Measurements from ENCODE around the gene TTC33. TPM values are rescaled to one million over a fixed set of nuclear protein-coding genes. Genes with fewer than 3 reads are reported as not detected.
A peak's percentile ranks its signal among the peaks of the same experiment; 100 is the strongest.

The TTC33 gene
- total and polyA plus RNA-seq, 12 donors = 6.4 to 20.1 (median 17.5) TPM

- intact Hi-C loops (cut with DNase I) = no loop called here
- Histone ChIP-seq H3K9me3 (peaks cover 0 to 9% (median 0%) of the 10 kb centered on the region in 11 donors), H3K27ac (no peak overlapping the region), H3K4me3 (no peak overlapping the region), H3K36me3 (peaks cover 0 to 31% (median 9%) of the 10 kb centered on the region in 9 donors), H3K4me1 (peaks cover 0 to 17% (median 3%) of the 10 kb centered on the region in 9 donors), H3K27me3 (no peaks in the 10 kb centered on the region)
- ATAC-seq = no peak
- no peak for TF ChIP-seq CTCF (IDR thresholded peaks at IDR 0.05)
- no peak for DNase-seq
- WGBS, 2 donors = 38 to 43% methylated on average over 4 of the region's 4 CpGs
Measured at GRCh38 chr5:40746703-40747102, 9.1 kb downstream of the TTC33 start.

- no peak for TF ChIP-seq CTCF (IDR thresholded peaks at IDR 0.05)
- no peaks in the 10 kb centered on the region for H3K27me3 ChIP-seq
- 73 to 80% methylated on average over 2 of the region's 2 CpGs for WGBS, 2 donors
- DNase-seq (no peak), ATAC-seq (no peak)
- peaks cover 0 to 24% (median 5%) of the 10 kb centered on the region in 11 donors for H3K9me3 ChIP-seq
- peaks cover 0 to 17% (median 3%) of the 10 kb centered on the region in 9 donors for H3K4me1 ChIP-seq
- intact Hi-C loops (cut with DNase I) = no loop called here
- no peak overlapping the region for H3K27ac ChIP-seq
- no peak overlapping the region for H3K4me3 ChIP-seq
- H3K36me3 ChIP-seq = peaks cover 0 to 58% (median 25%) of the 10 kb centered on the region in 9 donors
Measured at GRCh38 chr5:40743771-40744170, 12.0 kb downstream of the TTC33 start.

GRCh38 chr5:40738502-40738901, 17.3 kb downstream of the TTC33 start:
- H3K27me3 ChIP-seq = no peaks in the 10 kb centered on the region
- TF ChIP-seq CTCF (IDR thresholded peaks at IDR 0.05) = no peak
- ATAC-seq (no peak), DNase-seq (no peak)
- peaks cover 0 to 40% (median 16%) of the 10 kb centered on the region in 9 donors for H3K36me3 ChIP-seq
- intact Hi-C loops (cut with DNase I) = loop anchor here in 8 of 10 donors (5.0 to 10.0 kb wide), 9 partner anchors 571 to 1161 kb away; no protein-coding TSS in a partner anchor
- no peak overlapping the region for H3K27ac ChIP-seq
- H3K4me1 ChIP-seq = peaks cover 6 to 32% (median 28%) of the 10 kb centered on the region in 9 donors
- no peak overlapping the region for H3K4me3 ChIP-seq
- peaks cover 0 to 26% (median 5%) of the 10 kb centered on the region in 11 donors for H3K9me3 ChIP-seq

GRCh38 chr5:40736103-40736875, 19.5 kb downstream of the TTC33 start:
- DNase-seq (no peak), ATAC-seq (peak in 5 of 8 donors; percentile 64 to 75 (median 71))
- peaks cover 6 to 37% (median 31%) of the 10 kb centered on the region in 9 donors for H3K4me1 ChIP-seq
- no peaks in the 10 kb centered on the region for H3K27me3 ChIP-seq
- intact Hi-C loops (cut with DNase I) = loop anchor here in 8 of 10 donors (2.0 to 10.0 kb wide), 10 partner anchors 569 to 1159 kb away; no protein-coding TSS in a partner anchor
- WGBS, 2 donors = 8% methylated on average over 1 of the region's 1 CpG
- no peak overlapping the region for H3K4me3 ChIP-seq
- peak; percentile 61 to 88 (median 78) for TF ChIP-seq CTCF (IDR thresholded peaks at IDR 0.05)
- peaks cover 0 to 26% (median 5%) of the 10 kb centered on the region in 11 donors for H3K9me3 ChIP-seq
- no peak overlapping the region for H3K27ac ChIP-seq
- H3K36me3 ChIP-seq = peaks cover 0 to 33% (median 14%) of the 10 kb centered on the region in 9 donors

Measured in heart right ventricle (tissue), 16 donors.